GM23248 (cell line): Measurements from ENCODE around the gene MAP4K2.

Experiments
- EZH2 ChIP-seq: fragments of 200-600 bp; sonication (generic); IDR thresholded peaks from 2 replicates; pipeline ENCODE4 v1.6.1; 2018; ENCODE audit warnings: antibody characterized with exemption, mild to moderate bottlenecking; ENCODE audit not compliant: insufficient read depth, poor library complexity, severe bottlenecking
- EZH2phosphoT487 ChIP-seq: fragments of 200-600 bp; sonication (generic); IDR thresholded peaks from 2 replicates; pipeline ENCODE4 v1.6.1; 2018; ENCODE audit warnings: antibody characterized with exemption, moderate library complexity, mild to moderate bottlenecking, low read depth; ENCODE audit not compliant: insufficient read depth

GRCh38 chr11:64803158-64803845, at the start of gene MAP4K2:
- TF ChIP-seq EZH2: no peak
- no peak for TF ChIP-seq EZH2phosphoT487
